OCI-LY1 (cell line): ENCODE measurements around the gene MAP2K7.

Experiments
- H2AFZ ChIP-seq: fragments of 200-600 bp; sonication (generic), shearing (Covaris generic); 2 replicates; pipeline ENCODE4 v1.6.0; 2014; ENCODE audit warnings: antibody characterized with exemption, mild to moderate bottlenecking, low read length
- H3F3A ChIP-seq: fragments of 200-600 bp; sonication (generic), shearing (Covaris generic); 2 replicates; pipeline ENCODE4 v1.6.0; 2014; ENCODE audit warnings: mild to moderate bottlenecking, antibody characterized with exemption, low read length, moderate library complexity; ENCODE audit not compliant: insufficient read depth
- H3K27ac ChIP-seq: fragments of 200-600 bp; sonication (generic); 2 replicates; pipeline ENCODE4 v1.5.1; 2014; ENCODE audit warnings: low read length, mixed run types, mild to moderate bottlenecking, low read depth; ENCODE audit not compliant: poor library complexity, severe bottlenecking
- H3K27me3 ChIP-seq: fragments of 200-600 bp; sonication (generic); 2 replicates; pipeline ENCODE4 v1.6.0; 2014; ENCODE audit warnings: antibody characterized with exemption, mild to moderate bottlenecking, low read length, moderate library complexity; ENCODE audit not compliant: insufficient read depth
- H3K36me3 ChIP-seq: fragments of 200-600 bp; sonication (generic); 2 replicates; pipeline ENCODE4 v1.6.1; 2014; ENCODE audit warnings: mild to moderate bottlenecking, antibody characterized with exemption, low read length, moderate library complexity, mixed read lengths; ENCODE audit not compliant: insufficient read depth
- H3K4me1 ChIP-seq: fragments of 200-600 bp; sonication (generic); 2 replicates; pipeline ENCODE4 v1.5.1; 2014; ENCODE audit warnings: mild to moderate bottlenecking, low read length, moderate library complexity; ENCODE audit not compliant: insufficient read depth, severe bottlenecking
- H3K4me2 ChIP-seq: fragments of 200-600 bp; sonication (generic), shearing (Covaris generic); 2 replicates; pipeline ENCODE4 v1.6.1; 2014; ENCODE audit warnings: low read length
- H3K4me3 ChIP-seq: fragments of 200-600 bp; sonication (generic); 2 replicates; pipeline ENCODE4 v1.5.1; 2014; ENCODE audit warnings: low read length, low read depth, mild to moderate bottlenecking, mixed read lengths; ENCODE audit not compliant: poor library complexity, severe bottlenecking
- H3K79me2 ChIP-seq: fragments of 200-600 bp; shearing (Covaris generic); 2 replicates; pipeline ENCODE4 v1.6.1; 2016; ENCODE audit warnings: mixed run types, low read length, mixed read lengths; ENCODE audit not compliant: insufficient read depth
- H3K9ac ChIP-seq: fragments of 200-600 bp; sonication (generic), shearing (Covaris generic); 2 replicates; pipeline ENCODE4 v1.6.1; 2014; ENCODE audit warnings: mild to moderate bottlenecking, low read length, mixed read lengths
- H3K9me2 ChIP-seq: fragments of 200-600 bp; sonication (generic), shearing (Covaris generic); 2 replicates; pipeline ENCODE4 v1.6.1; 2014; ENCODE audit warnings: low read depth, mild to moderate bottlenecking, low read length, mixed read lengths
- H3K9me3 ChIP-seq: fragments of 200-600 bp; shearing (Covaris generic); 2 replicates; pipeline ENCODE4 v1.6.1; 2014; ENCODE audit warnings: low read length, mixed read lengths
- H4K20me1 ChIP-seq: fragments of 200-600 bp; sonication (generic), shearing (Covaris generic); 2 replicates; pipeline ENCODE4 v1.6.0; 2016; ENCODE audit warnings: mild to moderate bottlenecking, low read length; ENCODE audit not compliant: insufficient read depth
- CTCF ChIP-seq: fragments of 200-600 bp; sonication (generic), shearing (Covaris generic); IDR thresholded peaks from 2 replicates; pipeline ENCODE4 v1.5.1; 2017; ENCODE audit warnings: mild to moderate bottlenecking, antibody characterized with exemption, low read length, moderate library complexity, mixed read lengths
- EZH2 ChIP-seq: fragments of 200-600 bp; sonication (generic), shearing (Covaris generic); IDR thresholded peaks from 2 replicates; pipeline ENCODE4 v1.8.0; 2017; ENCODE audit warnings: borderline replicate concordance, mixed run types, mild to moderate bottlenecking, antibody characterized with exemption, low read length, moderate library complexity, mixed read lengths

MAP2K7 gene

GRCh38 chr19:7883105-7883504, 20.6 kb upstream of the MAP2K7 start:
- no peaks in the 10 kb centered on the region for H3K27me3 ChIP-seq
- H3K9ac ChIP-seq = no peak overlapping the region
- TF ChIP-seq EZH2 (no peak), CTCF (no peak)
- no peaks in the 10 kb centered on the region for H3F3A ChIP-seq
- H3K4me1 ChIP-seq = no peaks in the 10 kb centered on the region
- no peaks in the 10 kb centered on the region for H3K79me2 ChIP-seq
- no peaks in the 10 kb centered on the region for H4K20me1 ChIP-seq
- H3K9me2 ChIP-seq = no peaks in the 10 kb centered on the region
- no peaks in the 10 kb centered on the region for H3K36me3 ChIP-seq
- no peak overlapping the region for H3K4me2 ChIP-seq
- H3K4me3 ChIP-seq = no peak overlapping the region
- H3K9me3 ChIP-seq = no peaks in the 10 kb centered on the region
- no peak overlapping the region for H2AFZ ChIP-seq
- H3K27ac ChIP-seq = no peak overlapping the region

- H3K27me3 ChIP-seq = no peaks in the 10 kb centered on the region
- H3F3A ChIP-seq = no peaks in the 10 kb centered on the region
- H3K27ac ChIP-seq = no peak overlapping the region
- H3K4me3 ChIP-seq = no peak overlapping the region
- no peak overlapping the region for H3K4me2 ChIP-seq
- no peaks in the 10 kb centered on the region for H3K4me1 ChIP-seq
- H3K79me2 ChIP-seq = no peaks in the 10 kb centered on the region
- H3K9me2 ChIP-seq = no peaks in the 10 kb centered on the region
- H2AFZ ChIP-seq = no peak overlapping the region
- no peaks in the 10 kb centered on the region for H3K9me3 ChIP-seq
- no peaks in the 10 kb centered on the region for H3K36me3 ChIP-seq
- H3K9ac ChIP-seq = no peak overlapping the region
- no peak for TF ChIP-seq EZH2
- TF ChIP-seq CTCF = no peak
- no peaks in the 10 kb centered on the region for H4K20me1 ChIP-seq
Measured at GRCh38 chr19:7883796-7884570, 19.7 kb upstream of the MAP2K7 start.

DNA sequence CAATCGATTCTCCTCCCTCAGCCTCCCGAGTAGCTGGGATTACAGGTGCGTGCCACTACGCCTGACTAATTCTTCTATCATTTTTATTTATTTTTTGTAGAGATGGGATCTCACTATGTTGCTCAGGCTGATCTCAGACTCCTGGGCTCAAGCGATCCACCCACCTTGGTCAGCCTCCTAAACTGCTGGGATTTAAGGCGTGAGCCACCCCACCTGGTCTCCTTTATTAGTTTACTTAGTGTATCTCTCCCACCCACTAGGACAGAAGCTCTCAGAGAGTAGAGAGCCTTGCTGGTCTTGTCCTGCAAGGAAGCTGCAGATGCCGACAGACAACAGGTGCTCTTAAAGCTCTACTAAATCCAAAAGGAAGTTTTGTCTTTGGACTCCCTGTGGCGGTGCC, 17.9 kb upstream of the MAP2K7 start:
- Histone ChIP-seq H3K27me3 (no peaks in the 10 kb centered on the region), H3K9me2 (no peaks in the 10 kb centered on the region), H3K27ac (no peak overlapping the region), H3K9me3 (no peaks in the 10 kb centered on the region), H3K9ac (no peak overlapping the region), H3K79me2 (no peaks in the 10 kb centered on the region), H3F3A (no peaks in the 10 kb centered on the region), H3K4me2 (no peak overlapping the region), H3K4me1 (no peaks in the 10 kb centered on the region), H3K4me3 (no peak overlapping the region), H3K36me3 (no peaks in the 10 kb centered on the region), H2AFZ (no peak overlapping the region), H4K20me1 (no peaks in the 10 kb centered on the region)
- no peak for TF ChIP-seq EZH2
- TF ChIP-seq CTCF = no peak
